ENCODE results near the gene PARD3.

PARD3 gene

GRCh38 chr10:34185998-34186397, 629.1 kb downstream of the PARD3 start:
- H3K9me2 ChIP-seq (replicated peaks; ENCODE audit: low read depth, low read length): no peaks in the 10 kb centered on the region
- H2AFZ ChIP-seq (ENCODE audit: low read length): no peak overlapping the region
- peaks cover 33% of the 10 kb centered on the region for H3K4me1 ChIP-seq (ENCODE audit: insufficient read depth, low read length, poor library complexity, severe bottlenecking)
- no peaks in the 10 kb centered on the region for H3K27me3 ChIP-seq (ENCODE audit: insufficient read depth, low read length, poor library complexity, severe bottlenecking)
- no peaks in the 10 kb centered on the region for H3K79me2 ChIP-seq (ENCODE audit: insufficient read depth, low read length)
- H3K4me2 ChIP-seq (ENCODE audit: low read depth, low read length, poor library complexity, severe bottlenecking): no peak overlapping the region
- TF ChIP-seq CTCF (conservative IDR thresholded peaks at IDR 0.05; ENCODE audit: low read length): no peak
- no peak for TF ChIP-seq EZH2phosphoT487 (IDR thresholded peaks at IDR 0.05; ENCODE audit: borderline replicate concordance)
- H3K9ac ChIP-seq (ENCODE audit: low read depth, low read length, poor library complexity, severe bottlenecking): no peak overlapping the region
- no peak overlapping the region for H3K4me3 ChIP-seq (ENCODE audit: low read length, poor library complexity, severe bottlenecking)
- H4K20me1 ChIP-seq (ENCODE audit: insufficient read depth, low read length, poor library complexity, severe bottlenecking): no peaks in the 10 kb centered on the region
- H3F3A ChIP-seq (ENCODE audit: low read depth): no peaks in the 10 kb centered on the region; the same call in 1 of the 2 replicates
- H3K36me3 ChIP-seq (ENCODE audit: insufficient read depth, low read length): no peaks in the 10 kb centered on the region
- no peaks in the 10 kb centered on the region for H3K9me3 ChIP-seq (ENCODE audit: insufficient read depth, low read depth, low read length)

GRCh38 chr10:34184939-34185386, 630.1 kb downstream of the PARD3 start:
- Histone ChIP-seq H4K20me1 (ENCODE audit: insufficient read depth, low read length, poor library complexity, severe bottlenecking) (no peaks in the 10 kb centered on the region), H3K9ac (ENCODE audit: low read depth, low read length, poor library complexity, severe bottlenecking) (peak overlapping the region; percentile 17), H3K4me2 (ENCODE audit: low read depth, low read length, poor library complexity, severe bottlenecking) (peak overlapping the region; percentile 38), H3K36me3 (ENCODE audit: insufficient read depth, low read length) (no peaks in the 10 kb centered on the region), H3K9me3 (ENCODE audit: insufficient read depth, low read depth, low read length) (no peaks in the 10 kb centered on the region), H3K27me3 (ENCODE audit: insufficient read depth, low read length, poor library complexity, severe bottlenecking) (no peaks in the 10 kb centered on the region), H2AFZ (ENCODE audit: low read length) (no peak overlapping the region), H3K9me2 (replicated peaks; ENCODE audit: low read depth, low read length) (no peaks in the 10 kb centered on the region), H3K4me1 (ENCODE audit: insufficient read depth, low read length, poor library complexity, severe bottlenecking) (peaks cover 32% of the 10 kb centered on the region), H3F3A (ENCODE audit: low read depth) (no peaks in the 10 kb centered on the region; the same call in 1 of the 2 replicates), H3K4me3 (ENCODE audit: low read length, poor library complexity, severe bottlenecking) (no peak overlapping the region), H3K79me2 (ENCODE audit: insufficient read depth, low read length) (no peaks in the 10 kb centered on the region)
- TF ChIP-seq CTCF (conservative IDR thresholded peaks at IDR 0.05; ENCODE audit: low read length) (no peak), EZH2phosphoT487 (IDR thresholded peaks at IDR 0.05; ENCODE audit: borderline replicate concordance) (no peak)

DNA sequence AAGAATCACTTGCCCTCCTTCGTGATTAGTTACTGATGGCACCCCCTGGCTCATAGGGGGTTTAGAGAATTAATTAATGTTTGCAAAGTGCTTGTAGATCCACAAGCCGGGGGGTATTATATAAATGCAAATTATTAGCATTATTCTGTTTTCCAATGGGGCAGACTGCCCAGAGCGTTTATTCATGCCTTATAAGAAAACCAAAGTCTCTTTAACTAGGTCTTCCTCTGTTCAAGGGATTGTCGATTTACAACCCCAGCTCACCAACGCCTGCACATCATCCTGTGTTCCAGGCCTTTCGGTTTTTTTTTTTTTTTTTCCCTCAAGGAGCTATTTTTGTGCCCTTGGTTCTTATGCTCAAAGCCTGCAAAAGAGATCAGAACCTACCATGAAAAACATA, 630.7 kb downstream of the PARD3 start:
- no peaks in the 10 kb centered on the region for H3K79me2 ChIP-seq (ENCODE audit: insufficient read depth, low read length)
- no peaks in the 10 kb centered on the region for H4K20me1 ChIP-seq (ENCODE audit: insufficient read depth, low read length, poor library complexity, severe bottlenecking)
- no peaks in the 10 kb centered on the region for H3K36me3 ChIP-seq (ENCODE audit: insufficient read depth, low read length)
- no peak overlapping the region for H2AFZ ChIP-seq (ENCODE audit: low read length)
- no peak overlapping the region for H3K4me3 ChIP-seq (ENCODE audit: low read length, poor library complexity, severe bottlenecking)
- H3K27me3 ChIP-seq (ENCODE audit: insufficient read depth, low read length, poor library complexity, severe bottlenecking): no peaks in the 10 kb centered on the region
- H3K4me1 ChIP-seq (ENCODE audit: insufficient read depth, low read length, poor library complexity, severe bottlenecking): peaks cover 32% of the 10 kb centered on the region
- no peaks in the 10 kb centered on the region for H3K9me3 ChIP-seq (ENCODE audit: insufficient read depth, low read depth, low read length)
- H3K9me2 ChIP-seq (replicated peaks; ENCODE audit: low read depth, low read length): no peaks in the 10 kb centered on the region
- peak overlapping the region; percentile 17 for H3K9ac ChIP-seq (ENCODE audit: low read depth, low read length, poor library complexity, severe bottlenecking)
- peak overlapping the region; percentile 38 for H3K4me2 ChIP-seq (ENCODE audit: low read depth, low read length, poor library complexity, severe bottlenecking)
- no peak for TF ChIP-seq EZH2phosphoT487 (IDR thresholded peaks at IDR 0.05; ENCODE audit: borderline replicate concordance)
- TF ChIP-seq CTCF (conservative IDR thresholded peaks at IDR 0.05; ENCODE audit: low read length): no peak
- H3F3A ChIP-seq (ENCODE audit: low read depth): no peaks in the 10 kb centered on the region; the same call in 1 of the 2 replicates

Measured in Loucy (cell line).